Measurements from ENCODE around the gene CHST11. TPM values are rescaled to one million over a fixed set of nuclear protein-coding genes. Genes with fewer than 3 reads are reported as not detected.

CHST11 gene
- total RNA-seq, 1 experiment from 2014 or later = 8.4 TPM

GRCh38 chr12:104480826-104481440, 24.2 kb downstream of the CHST11 start:
- peak; percentile 27 for DNase-seq (ENCODE audit: low spot score)

DNA sequence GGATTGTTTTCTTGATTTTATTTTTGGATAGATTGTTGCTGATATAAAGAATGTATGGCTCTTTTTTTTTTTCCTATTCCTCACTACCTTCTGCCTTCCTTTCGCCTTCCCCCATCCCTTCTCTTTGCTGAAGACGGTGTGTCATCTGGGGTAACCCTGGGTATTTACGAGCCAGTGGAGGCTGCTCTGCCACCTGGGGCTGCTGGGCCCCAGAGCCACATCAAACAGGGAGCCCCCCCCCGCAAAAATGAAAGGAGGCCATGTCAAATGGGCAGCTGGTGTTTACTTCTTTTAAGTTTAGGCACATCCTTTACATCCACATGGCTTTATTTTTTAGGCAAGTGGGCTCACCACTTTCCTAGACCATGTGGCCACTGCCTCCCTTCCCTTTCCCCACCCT, 25.4 kb downstream of the CHST11 start:
- DNase-seq (ENCODE audit: low spot score) = no peak

GRCh38 chr12:104482748-104483147, 26.0 kb downstream of the CHST11 start:
- no peak for DNase-seq (ENCODE audit: low spot score)

- DNase-seq (ENCODE audit: low spot score) = no peak
These were observed 27.3 kb downstream of the CHST11 start for GRCh38 chr12:104484079-104484478.

GRCh38 chr12:104485651-104486362, 29.1 kb downstream of the CHST11 start:
- DNase-seq (ENCODE audit: low spot score) = no peak

DNA sequence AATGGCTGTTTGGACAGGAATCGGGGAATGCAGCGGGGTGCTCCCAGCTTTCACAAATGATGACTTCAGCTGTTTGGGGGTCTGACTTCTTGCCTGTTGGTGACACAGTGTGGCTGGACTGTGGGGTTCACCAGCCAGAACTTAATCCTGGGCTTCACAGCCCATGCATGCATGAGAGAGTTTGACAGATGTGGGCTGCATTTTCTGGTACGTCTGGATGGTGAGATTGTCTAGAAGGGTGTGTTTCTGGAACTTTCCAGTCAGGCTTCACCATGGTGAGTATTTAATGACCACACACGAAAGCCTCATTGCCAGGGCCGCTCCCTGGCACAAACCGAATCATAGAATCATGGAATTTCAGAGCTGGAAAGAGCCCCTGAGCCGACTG, 29.6 kb downstream of the CHST11 start:
- DNase-seq (ENCODE audit: low spot score) = no peak

DNA sequence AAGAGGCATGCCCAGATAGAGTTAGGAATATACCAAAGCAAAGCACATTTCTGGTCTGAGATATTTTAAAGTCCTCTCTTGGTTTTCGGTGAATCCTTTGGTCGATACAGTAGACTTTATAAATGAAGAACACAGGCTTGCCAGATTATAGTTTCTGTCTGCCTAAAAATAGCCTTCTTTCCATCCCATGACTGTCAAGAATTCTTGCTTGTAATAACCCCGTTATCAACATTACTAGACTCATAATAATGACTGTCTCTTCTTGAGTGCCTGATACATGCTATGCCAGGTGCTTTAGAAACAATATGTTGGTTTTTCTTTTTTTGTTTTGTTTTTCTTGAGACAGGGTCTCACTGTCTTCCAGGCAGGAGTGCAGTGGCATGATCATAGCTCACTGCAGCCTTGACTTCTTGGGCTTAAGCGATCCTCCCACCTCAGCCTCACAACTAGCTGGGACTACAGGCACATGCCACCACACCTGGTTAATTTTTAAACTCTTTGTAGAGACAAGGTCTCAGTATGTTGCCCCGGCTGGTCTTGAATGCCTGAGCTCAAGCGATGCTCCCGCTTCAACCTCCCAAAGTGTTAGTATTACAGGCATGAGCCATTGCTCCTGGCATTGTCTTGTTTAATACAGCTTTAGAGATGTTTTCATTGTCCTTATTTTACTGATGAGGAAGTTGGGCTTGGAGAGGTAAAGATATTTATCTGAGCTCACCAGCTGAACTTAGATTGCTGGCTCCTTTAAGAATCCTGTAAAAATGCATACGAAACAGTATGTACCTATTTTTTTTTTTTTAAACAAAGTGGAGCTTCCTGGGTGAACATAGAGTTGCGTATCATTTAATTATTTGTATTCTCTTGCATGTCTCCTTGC, 30.4 kb downstream of the CHST11 start:
- DNase-seq (ENCODE audit: low spot score) = no peak

GRCh38 chr12:104488374-104488773, 31.6 kb downstream of the CHST11 start:
- no peak for DNase-seq (ENCODE audit: low spot score)

DNA sequence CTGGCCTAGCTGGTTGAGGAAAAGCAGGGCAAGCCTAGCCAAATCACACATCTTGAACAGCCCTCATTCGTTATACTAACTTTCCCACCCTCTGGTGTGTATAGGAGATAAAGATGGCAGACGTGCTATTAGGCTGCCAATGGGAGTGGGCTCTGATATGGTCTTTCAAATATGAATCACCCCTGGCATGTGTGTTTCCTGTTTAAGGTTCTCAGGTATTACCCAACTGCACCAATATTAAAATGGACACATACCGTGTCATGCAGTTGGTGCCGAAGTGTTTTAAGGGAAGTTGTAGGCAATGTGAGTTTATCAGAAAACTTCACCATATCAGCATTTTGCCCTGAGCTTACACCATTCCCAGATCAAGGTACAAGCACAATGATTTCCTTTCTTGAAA, 33.4 kb downstream of the CHST11 start:
- DNase-seq (ENCODE audit: low spot score) = no peak

- no peak for DNase-seq (ENCODE audit: low spot score)
These were observed 34.1 kb downstream of the CHST11 start for GRCh38 chr12:104490850-104491249.

DNA sequence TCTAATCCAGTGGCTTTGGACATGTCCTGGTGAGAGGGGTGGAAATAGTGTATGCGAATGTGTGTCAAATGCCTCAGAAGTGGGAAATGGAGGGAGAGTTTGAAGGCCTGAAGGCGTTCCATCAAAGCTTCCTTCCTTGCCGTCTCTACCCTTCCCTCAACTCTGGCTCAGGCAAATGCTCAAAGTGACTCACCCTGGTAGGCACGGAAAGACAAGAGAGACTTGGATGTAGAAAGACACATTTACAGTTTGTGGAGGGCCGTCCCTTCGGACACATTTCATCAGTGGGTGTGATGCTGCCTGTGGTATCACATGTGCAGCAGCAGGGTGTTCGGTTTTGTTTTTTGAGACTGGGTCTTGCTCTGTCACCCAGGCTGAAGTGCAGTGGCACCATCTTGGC, 36.7 kb downstream of the CHST11 start:
- DNase-seq (ENCODE audit: low spot score) = no peak

DNA sequence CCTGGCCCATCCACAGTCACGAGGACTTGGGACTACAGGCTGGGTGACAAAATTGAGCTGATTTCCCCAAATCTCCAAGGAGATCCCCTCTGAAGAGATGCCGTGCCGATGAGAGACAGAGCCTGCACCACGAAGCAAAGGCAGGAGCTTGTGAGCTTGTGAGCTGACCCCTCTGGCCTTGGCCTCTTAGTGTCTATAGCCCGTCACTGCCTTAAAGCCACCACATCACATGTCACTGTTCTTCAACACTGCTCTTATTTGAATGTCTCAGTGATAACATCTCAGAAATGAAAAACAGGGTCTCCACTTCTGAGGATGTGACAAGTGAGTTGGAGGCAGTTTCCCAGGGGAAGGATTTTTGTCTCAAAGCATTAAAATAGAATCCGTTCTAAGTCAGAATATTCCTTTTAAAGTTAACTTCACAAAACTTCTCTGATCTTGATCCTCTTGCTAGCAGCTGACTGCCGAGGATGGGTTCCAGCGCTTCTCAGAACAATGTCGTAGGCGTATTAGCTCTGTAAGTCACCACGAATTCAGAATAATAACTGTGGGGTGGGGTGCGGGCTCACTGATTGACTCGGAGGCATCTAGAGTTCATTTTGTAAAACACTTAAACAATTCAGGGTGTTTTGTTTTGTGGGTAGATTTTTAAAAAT, 37.5 kb downstream of the CHST11 start:
- DNase-seq (ENCODE audit: low spot score) = no peak

DNA sequence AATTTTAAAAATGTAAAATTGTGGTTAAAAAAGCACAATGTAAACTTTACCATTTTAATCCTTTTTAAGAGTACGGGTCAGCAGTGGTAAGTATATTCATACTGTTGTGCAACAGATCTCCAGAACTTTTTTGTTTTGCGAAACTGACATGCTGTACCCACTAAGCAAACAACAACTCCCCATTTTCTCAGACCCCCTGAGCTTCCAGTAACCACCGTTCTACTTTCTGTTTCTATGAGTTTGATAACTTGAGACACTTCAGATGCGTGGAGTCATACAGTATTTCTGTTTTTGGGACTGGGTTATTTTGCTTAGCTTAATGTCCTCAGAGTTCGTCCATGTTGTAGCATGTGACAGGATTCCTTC, 38.0 kb downstream of the CHST11 start:
- DNase-seq (ENCODE audit: low spot score) = no peak

GRCh38 chr12:104495786-104496185, 39.0 kb downstream of the CHST11 start:
- DNase-seq (ENCODE audit: low spot score) = no peak

DNA sequence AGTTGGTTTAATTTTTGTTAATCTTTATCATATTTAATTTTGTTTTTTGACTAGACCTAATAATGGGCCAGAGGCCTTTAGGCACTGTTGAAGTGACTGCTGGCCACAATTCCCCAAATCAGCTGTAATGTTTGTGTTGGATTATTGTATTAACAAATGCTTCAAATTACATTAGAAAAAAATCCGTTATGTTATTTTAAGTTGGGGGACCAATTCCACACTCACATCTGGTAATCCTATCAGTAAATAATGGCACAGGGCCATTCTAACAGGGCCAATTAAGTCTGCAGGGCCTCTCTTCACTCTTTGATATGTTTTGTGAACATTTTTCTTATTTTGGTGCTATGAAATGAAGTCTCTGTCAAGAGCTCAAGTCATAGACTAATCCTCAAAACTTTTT, 39.6 kb downstream of the CHST11 start:
- no peak for DNase-seq (ENCODE audit: low spot score)

- DNase-seq (ENCODE audit: low spot score) = peak; percentile 48
These were observed 41.6 kb downstream of the CHST11 start for GRCh38 chr12:104498211-104498801.

DNA sequence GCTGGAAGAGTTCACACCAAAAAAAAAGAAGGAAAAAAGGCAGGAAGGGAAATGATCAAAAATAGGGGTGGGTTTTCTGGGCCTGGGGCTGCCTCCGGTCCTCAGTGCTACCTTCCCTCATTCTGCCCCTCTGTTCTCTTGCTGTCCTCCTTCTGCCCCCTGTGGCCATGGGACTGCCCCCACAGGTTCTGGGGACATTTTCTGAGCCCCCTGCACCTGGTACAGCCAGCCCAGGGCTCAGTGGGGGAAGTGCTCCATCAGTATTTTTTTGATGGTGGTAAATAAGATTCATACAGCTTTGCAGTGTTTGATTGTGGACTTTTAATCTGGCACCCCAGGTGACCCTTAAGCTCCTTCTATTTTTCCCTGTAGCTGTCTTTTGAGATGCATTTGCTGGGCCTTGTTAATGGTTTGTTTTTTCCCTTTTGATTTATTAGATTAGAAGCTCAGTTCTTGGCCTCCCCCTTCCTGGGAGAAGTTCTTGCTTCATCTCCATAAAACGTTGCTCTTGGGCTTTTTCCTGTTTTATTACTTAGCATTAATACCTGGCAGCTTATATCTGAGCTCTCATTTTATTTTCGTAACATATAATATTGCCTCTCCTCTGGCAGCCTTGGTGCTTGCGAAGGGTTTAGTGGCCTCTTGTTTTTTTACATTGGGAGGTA, 43.1 kb downstream of the CHST11 start:
- no peak for DNase-seq (ENCODE audit: low spot score)

- no peak for DNase-seq (ENCODE audit: low spot score)
These were observed 44.4 kb downstream of the CHST11 start for GRCh38 chr12:104501115-104501514.

DNA sequence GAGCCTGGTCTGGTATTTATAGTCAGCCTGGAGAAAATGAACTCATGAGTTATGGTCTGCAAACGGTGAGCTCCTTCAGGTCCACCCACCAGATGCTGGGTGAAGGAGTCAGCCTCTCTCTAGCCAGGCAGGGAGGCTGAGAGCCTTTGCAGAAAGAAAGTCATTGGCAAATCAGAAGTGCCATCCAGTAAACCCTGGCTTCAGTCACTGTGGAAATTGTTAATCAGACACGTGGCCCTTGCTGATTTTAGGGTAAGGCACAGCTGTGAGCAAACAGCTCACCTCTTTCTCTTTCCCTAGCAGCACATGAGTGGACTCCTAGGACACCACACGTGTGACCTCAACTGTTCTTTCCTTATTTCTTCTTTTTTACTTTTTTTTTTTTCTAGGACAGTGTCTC, 44.9 kb downstream of the CHST11 start:
- no peak for DNase-seq (ENCODE audit: low spot score)

GRCh38 chr12:104502217-104502616, 45.5 kb downstream of the CHST11 start:
- no peak for DNase-seq (ENCODE audit: low spot score)

DNA sequence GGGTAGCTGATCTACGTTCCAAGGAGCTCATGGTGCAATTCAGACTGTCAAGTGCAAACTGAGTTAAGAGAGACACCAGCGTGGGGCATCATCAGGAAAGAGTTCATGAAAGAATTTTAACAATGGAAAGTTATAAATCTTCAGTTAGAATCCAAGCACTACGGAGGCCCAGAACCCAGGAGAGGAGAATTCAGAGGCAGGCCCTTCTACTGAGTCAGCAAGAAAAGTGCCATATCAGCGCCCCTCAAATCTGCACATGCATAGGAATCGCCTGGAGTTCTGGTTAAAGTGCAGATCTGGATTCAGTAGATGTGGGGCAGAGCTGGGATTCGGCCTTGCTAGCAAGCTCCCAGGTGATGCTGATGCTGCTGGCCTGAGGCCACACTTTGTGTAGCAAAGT, 45.9 kb downstream of the CHST11 start:
- DNase-seq (ENCODE audit: low spot score) = no peak
